Psoas muscle (tissue), 8 donors: ENCODE results near the gene FLT3. TPM values are rescaled to one million over a fixed set of nuclear protein-coding genes. Genes with fewer than 3 reads are reported as not detected.

Experiments used
- ATAC-seq, 4 donors: fragments of 200-7000 bp; cut with Tn5 transposase; one replicate each; pipeline ENCODE4 v1.9.1; 2020; ENCODE audit warnings: moderate library complexity in 3 of 4, mild to moderate bottlenecking in 2 of 4
- DNase-seq, 2 donors: peaks; one replicate each; pipeline ENCODE4 v3.0.0-alpha.2; 2020
- H3K27ac ChIP-seq: fragments of 200-600 bp; one replicate; pipeline ENCODE4 v1.8.0; 2022
- H3K27me3 ChIP-seq, 3 donors: fragments of 200-600 bp in 1 of 3; one replicate each; pipeline versions ENCODE4 v1.6.1 to v1.8.0; 2013 to 2022; ENCODE audit warnings: low read length in 2 of 3, mild to moderate bottlenecking in 2 of 3, moderate library complexity in 1 of 3; ENCODE audit not compliant: insufficient read depth in 3 of 3
- H3K36me3 ChIP-seq, 2 donors: fragments of 200-600 bp in 1 of 2; one replicate each; pipeline versions ENCODE4 v1.6.1 to v1.8.0; 2013 to 2022; ENCODE audit warnings: low read depth in 1 of 2, mild to moderate bottlenecking in 1 of 2, moderate library complexity in 1 of 2; ENCODE audit not compliant: insufficient read depth in 1 of 2
- H3K4me1 ChIP-seq: fragments of 200-600 bp; one replicate; pipeline ENCODE4 v1.8.0; 2022
- H3K4me3 ChIP-seq: fragments of 200-600 bp; one replicate; pipeline ENCODE4 v1.8.0; 2022; ENCODE audit warnings: mild to moderate bottlenecking
- H3K9me3 ChIP-seq: fragments of 200-600 bp; one replicate; pipeline ENCODE4 v1.8.0; 2022
- CTCF ChIP-seq: fragments of 200-600 bp; IDR thresholded peaks from one replicate; pipeline ENCODE4 v1.8.0; 2022; ENCODE audit warnings: antibody characterized with exemption
- WGBS, 3 donors: extraction: QIAGEN DNeasy Blood & Tissue Kit; methylation state at CpG; one replicate each; pipeline versions ENCODE4 v1.1.6 to v1.1.7; 2013; 5-methylcytosine and 5-hydroxymethylcytosine counted together
- intact Hi-C, 2 donors: fragments of 100-400 bp; cut with DNase I; formaldehyde crosslinking; loops; one replicate each; pipeline versions ENCODE4 v1.11.0 to v1.14.2; 2022
- polyA plus RNA-seq, 3 donors: library from polyadenylated mRNA; stranded (reverse); fragments of 200-250 nt; gene quantifications; one replicate each; pipeline ENCODE4 v1.2.3, GENCODE V29; 2013
- total RNA-seq, 4 donors: library from RNA; stranded (reverse); fragmentation: NEBNext Ultra II Directional in 2 of 4; extraction: Animal tissue kit (Norgen Biotek cat#: 25700) in 2 of 4; gene quantifications; one replicate each; pipeline versions ENCODE4 v1.2.1 to v1.2.4, GENCODE V29; 2021 to 2023
- donor health status: healthy with polysubstance abuse.
- donor health status: DM: no; HTN: no; CAD: no; lungs with moderate emphysema.
- donor health status: Bipolar disorder and iron deficiency.
- donor health status: healthy.
- donor health status: DM: yes; HTN: yes; CAD: no.
- donor health status: DM: no; HTN: no; CAD: no.
- donor health status: DM: no; HTN: no; CAD: no.
- donor health status: DM: yes; HTN: yes; CAD: no.

The FLT3 gene
- total and polyA plus RNA-seq, 7 donors, result 0.04 to 0.19 (median 0.06) TPM; not detected in 2

GRCh38 chr13:28052945-28053344, 47.4 kb downstream of the FLT3 start:
- Histone ChIP-seq H3K36me3 (no peaks in the 10 kb centered on the region), H3K27me3 (peaks cover 0 to 10% (median 0%) of the 10 kb centered on the region in 3 donors), H3K4me3 (no peak overlapping the region), H3K9me3 (no peaks in the 10 kb centered on the region), H3K4me1 (no peaks in the 10 kb centered on the region), H3K27ac (no peak overlapping the region)
- DNase-seq, result no peak
- TF ChIP-seq CTCF, result no peak
- no peak for ATAC-seq
- intact Hi-C loops, result no loop called here

- 46 to 49% (median 48%) methylated on average over 7 of the region's 7 CpGs for WGBS, 3 donors
- H3K4me1 ChIP-seq, result no peaks in the 10 kb centered on the region
- H3K36me3 ChIP-seq, result no peaks in the 10 kb centered on the region
- H3K9me3 ChIP-seq, result no peaks in the 10 kb centered on the region
- ATAC-seq (no peak), DNase-seq (no peak)
- intact Hi-C loops, result no loop called here
- peaks cover 0 to 4% (median 0%) of the 10 kb centered on the region in 3 donors for H3K27me3 ChIP-seq
- H3K4me3 ChIP-seq, result no peak overlapping the region
- no peak for TF ChIP-seq CTCF
- no peak overlapping the region for H3K27ac ChIP-seq
Measured at GRCh38 chr13:28049880-28050875, 50.2 kb downstream of the FLT3 start.

GRCh38 chr13:28049215-28049614, 51.2 kb downstream of the FLT3 start:
- Histone ChIP-seq H3K27me3 (peaks cover 0 to 4% (median 0%) of the 10 kb centered on the region in 3 donors), H3K27ac (no peak overlapping the region), H3K4me3 (no peak overlapping the region), H3K4me1 (no peaks in the 10 kb centered on the region), H3K36me3 (no peaks in the 10 kb centered on the region), H3K9me3 (no peaks in the 10 kb centered on the region)
- 43 to 53% (median 52%) methylated on average over 5 of the region's 5 CpGs for whole genome bisulfite sequencing, 3 donors
- DNase-seq (no peak), ATAC-seq (no peak)
- intact Hi-C loops, result no loop called here
- TF ChIP-seq CTCF, result no peak

GRCh38 chr13:28048768-28049167, 51.6 kb downstream of the FLT3 start:
- DNase-seq (no peak), ATAC-seq (no peak)
- no peak overlapping the region for H3K27ac ChIP-seq
- 72 to 83% (median 81%) methylated on average over 6 of the region's 6 CpGs for WGBS, 3 donors
- H3K27me3 ChIP-seq, result peaks cover 0 to under 1% (median 0%) of the 10 kb centered on the region in 3 donors
- no peak for TF ChIP-seq CTCF
- intact Hi-C loops, result no loop called here
- H3K9me3 ChIP-seq, result no peaks in the 10 kb centered on the region
- H3K4me3 ChIP-seq, result no peak overlapping the region
- H3K4me1 ChIP-seq, result no peaks in the 10 kb centered on the region
- H3K36me3 ChIP-seq, result no peaks in the 10 kb centered on the region
